Esophagus squamous epithelium (tissue), 5 donors: Measurements from ENCODE around the gene KRTAP5-5. TPM values are rescaled to one million over a fixed set of nuclear protein-coding genes. Genes with fewer than 3 reads are reported as not detected.
"Not testable (repeated sequence)": the region's sequence is repeated elsewhere in the genome, so short reads cannot be mapped to it uniquely, and the experiment has no call there.

Source experiments
- DNase-seq: peaks from one replicate; lab custom pipeline; 2025; lab: John Stamatoyannopoulos, UW
- H3K27ac ChIP-seq, 4 donors: fragments of 200-600 bp; sonication (generic); one replicate each; pipeline ENCODE4 v1.5.1; 2016 to 2019; ENCODE audit warnings: mild to moderate bottlenecking in 1 of 4
- H3K27me3 ChIP-seq, 4 donors: fragments of 200-600 bp; sonication (generic); 1 replicate in 3 of 4; 2 replicates in 1 of 4; pipeline versions ENCODE4 v1.5.1 to v1.6.0; 2017 to 2021; ENCODE audit warnings: antibody characterized with exemption in 1 of 4
- H3K36me3 ChIP-seq, 3 donors: fragments of 200-600 bp; sonication (generic); one replicate each; pipeline ENCODE4 v1.5.1; 2016 to 2019
- H3K4me1 ChIP-seq, 3 donors: fragments of 200-600 bp; sonication (generic); one replicate each; pipeline ENCODE4 v1.5.1; 2017 to 2019
- H3K4me3 ChIP-seq, 4 donors: fragments of 200-600 bp; sonication (generic); 1 replicate in 3 of 4; 2 replicates in 1 of 4; pipeline ENCODE4 v1.5.1; 2016 to 2019; ENCODE audit warnings: mild to moderate bottlenecking in 2 of 4, moderate library complexity in 1 of 4
- H3K9me3 ChIP-seq, 3 donors: fragments of 200-600 bp; sonication (generic); one replicate each; pipeline ENCODE4 v1.5.1; 2016 to 2019
- POLR2A ChIP-seq, 4 donors: fragments of 450-650 bp; IDR thresholded peaks; one replicate each; pipeline ENCODE4 v1.6.1; 2017; ENCODE audit warnings: antibody characterized with exemption in 4 of 4, mild to moderate bottlenecking in 4 of 4, moderate library complexity in 3 of 4
- WGBS, 2 donors: methylation state at CpG; one replicate each; pipeline ENCODE4 v1.1.5; 2018; 5-methylcytosine and 5-hydroxymethylcytosine counted together
- intact Hi-C: fragments of 100-400 bp; cut with DNase I; formaldehyde crosslinking; loops from one replicate; pipeline ENCODE4 v1.15.0; 2022
- total RNA-seq, 4 donors: library from RNA; depleted of rRNA; stranded (reverse); fragments of >200 nt; gene quantifications; one replicate each; pipeline ENCODE4 v1.1.0, GENCODE V29; 2016
- TF ChIP-seq, protein P1 (sequence below), 6 experiments: fragments of 450-650 bp in 4 of 6; fragments of 200-600 bp in 2 of 6; sonication (generic) in 2 of 6; IDR thresholded peaks; one replicate each; pipeline ENCODE4 v1.5.1; 2016 to 2019; ENCODE audit warnings: antibody characterized with exemption in 6 of 6, mild to moderate bottlenecking in 4 of 6, moderate library complexity in 4 of 6
- donor health status: DM: yes; HTN: yes; CAD: no.

Gene KRTAP5-5
- total RNA-seq, 4 donors from 2014 or later: not detected

DNA sequence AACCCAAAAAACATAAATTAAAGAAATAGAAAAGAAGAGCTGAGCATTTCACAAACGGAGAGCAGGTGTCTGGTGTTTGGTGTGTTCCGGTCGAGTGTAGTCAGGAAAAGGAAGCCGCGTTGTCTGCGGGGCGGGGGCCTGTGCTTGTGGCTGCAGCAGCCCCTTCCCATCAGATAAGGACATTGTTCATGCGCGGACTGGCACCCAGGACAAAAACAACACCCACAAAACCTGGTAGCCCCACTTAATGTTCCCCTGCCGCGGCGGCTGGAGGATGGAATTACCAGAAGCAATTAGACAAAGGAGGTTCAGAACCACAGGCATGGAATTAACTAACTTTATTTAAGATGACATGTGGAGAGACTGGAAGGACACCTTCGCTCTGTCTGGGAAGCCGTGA, 29.9 kb downstream of the KRTAP5-5 start:
- Histone ChIP-seq H3K27me3 (peaks cover 0 to 49% (median 0%) of the 10 kb centered on the region in 4 donors), H3K36me3 (no peaks in the 10 kb centered on the region), H3K4me1 (peaks cover 0 to 10% (median 0%) of the 10 kb centered on the region in 3 donors), H3K9me3 (no peaks in the 10 kb centered on the region), H3K27ac (no peak overlapping the region), H3K4me3 (no peak overlapping the region)
- no peak for TF ChIP-seq POLR2A (IDR thresholded peaks at IDR 0.05)
- TF ChIP-seq, protein P1, sequence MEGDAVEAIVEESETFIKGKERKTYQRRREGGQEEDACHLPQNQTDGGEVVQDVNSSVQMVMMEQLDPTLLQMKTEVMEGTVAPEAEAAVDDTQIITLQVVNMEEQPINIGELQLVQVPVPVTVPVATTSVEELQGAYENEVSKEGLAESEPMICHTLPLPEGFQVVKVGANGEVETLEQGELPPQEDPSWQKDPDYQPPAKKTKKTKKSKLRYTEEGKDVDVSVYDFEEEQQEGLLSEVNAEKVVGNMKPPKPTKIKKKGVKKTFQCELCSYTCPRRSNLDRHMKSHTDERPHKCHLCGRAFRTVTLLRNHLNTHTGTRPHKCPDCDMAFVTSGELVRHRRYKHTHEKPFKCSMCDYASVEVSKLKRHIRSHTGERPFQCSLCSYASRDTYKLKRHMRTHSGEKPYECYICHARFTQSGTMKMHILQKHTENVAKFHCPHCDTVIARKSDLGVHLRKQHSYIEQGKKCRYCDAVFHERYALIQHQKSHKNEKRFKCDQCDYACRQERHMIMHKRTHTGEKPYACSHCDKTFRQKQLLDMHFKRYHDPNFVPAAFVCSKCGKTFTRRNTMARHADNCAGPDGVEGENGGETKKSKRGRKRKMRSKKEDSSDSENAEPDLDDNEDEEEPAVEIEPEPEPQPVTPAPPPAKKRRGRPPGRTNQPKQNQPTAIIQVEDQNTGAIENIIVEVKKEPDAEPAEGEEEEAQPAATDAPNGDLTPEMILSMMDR (IDR thresholded peaks at IDR 0.05): no peak
- intact Hi-C loops: loop anchor here (5.0 kb wide), 1 partner anchor 33 kb away; no protein-coding TSS in a partner anchor
- no peak for DNase-seq
- 65% methylated on average over 12 to 14 of the region's 14 CpGs for WGBS, 2 donors

DNA sequence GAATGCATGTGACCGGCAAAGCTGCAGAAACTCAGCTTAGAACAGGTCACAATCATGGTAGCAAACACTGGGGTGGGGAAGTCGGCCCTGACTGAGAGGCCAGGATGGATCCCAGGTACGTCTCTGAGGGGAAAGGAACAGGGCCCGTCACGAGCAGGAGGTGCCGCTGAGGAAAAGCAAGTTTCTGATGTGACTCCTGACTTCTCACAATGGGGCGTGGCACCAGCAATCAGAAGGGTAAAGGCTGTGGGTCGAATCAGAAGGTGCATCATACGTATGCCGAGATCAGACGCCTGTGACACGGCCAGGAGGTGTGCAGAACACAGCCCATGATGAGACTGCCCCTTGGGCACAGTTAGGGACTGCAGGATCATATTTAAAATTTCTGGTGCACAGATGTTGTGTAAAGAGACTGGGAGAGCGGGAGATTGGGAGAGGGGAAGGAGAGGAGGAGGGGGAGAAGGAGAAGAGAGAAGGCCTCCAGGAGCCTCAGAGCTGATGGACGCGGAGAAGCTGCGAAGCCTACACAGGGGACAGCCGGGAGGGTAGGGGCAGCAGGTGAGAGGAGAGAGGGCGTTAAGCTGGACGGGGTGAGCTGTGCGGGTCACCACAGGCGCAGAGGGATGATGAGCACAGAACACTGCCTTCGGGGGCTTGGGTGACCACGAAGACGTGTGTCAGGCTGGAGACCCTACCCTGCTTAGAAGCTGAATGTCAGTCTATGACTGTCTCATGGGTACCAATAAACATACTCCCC, 30.7 kb downstream of the KRTAP5-5 start:
- intact Hi-C loops: no loop called here
- no peaks in the 10 kb centered on the region for H3K9me3 ChIP-seq
- 79 to 80% methylated on average over 22 to 24 of the region's 24 CpGs for WGBS, 2 donors
- no peak for DNase-seq
- H3K36me3 ChIP-seq: no peaks in the 10 kb centered on the region
- H3K4me1 ChIP-seq: peaks cover 0 to 6% (median 0%) of the 10 kb centered on the region in 3 donors
- peaks cover 0 to 41% (median 0%) of the 10 kb centered on the region in 4 donors for H3K27me3 ChIP-seq
- H3K4me3 ChIP-seq: no peak overlapping the region
- TF ChIP-seq, protein P1 (IDR thresholded peaks at IDR 0.05): no peak
- no peak for TF ChIP-seq POLR2A (IDR thresholded peaks at IDR 0.05)
- H3K27ac ChIP-seq: no peak overlapping the region

DNA sequence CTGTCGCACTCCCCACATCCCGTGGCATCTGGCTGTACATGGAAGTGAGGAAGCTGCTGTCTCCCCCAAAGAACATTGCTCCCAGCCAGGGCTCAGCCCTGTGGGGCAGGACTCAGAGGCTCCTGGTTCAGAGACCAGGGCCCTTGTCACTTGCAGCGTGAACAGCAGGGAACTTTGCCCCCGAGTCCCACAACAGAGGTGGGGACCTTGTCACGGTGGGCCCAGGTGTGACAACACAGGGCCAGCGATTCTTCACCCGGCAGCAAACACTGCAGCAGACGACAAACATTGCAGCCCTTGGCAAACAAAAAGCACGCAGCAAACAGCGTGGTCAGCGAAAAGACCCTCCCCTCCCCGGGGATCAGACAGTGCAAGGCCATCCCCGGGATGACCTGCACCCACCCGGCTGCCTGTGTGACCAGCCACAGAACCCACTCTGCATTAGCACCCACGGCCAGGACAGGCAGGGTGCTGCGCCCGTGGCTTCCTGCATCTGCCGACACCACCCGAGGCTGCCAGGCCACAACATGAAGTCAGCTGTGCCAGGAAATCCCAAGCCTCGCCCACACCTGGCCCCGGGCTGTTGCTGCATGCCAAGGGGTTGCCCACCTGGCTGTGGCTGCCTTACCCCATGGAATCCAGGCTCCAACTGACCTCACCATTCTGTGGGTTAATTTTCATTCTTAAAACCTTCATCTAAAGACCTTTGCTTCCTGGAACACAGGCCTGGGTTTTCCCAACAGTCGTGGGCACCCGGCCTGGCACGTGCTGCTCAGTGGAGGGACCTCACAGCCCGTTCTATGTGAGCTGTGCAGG, 32.1 kb downstream of the KRTAP5-5 start:
- DNase-seq, H3K9me3 ChIP-seq, H3K4me3 ChIP-seq, H3K4me1 ChIP-seq, intact Hi-C loops, H3K27ac ChIP-seq, H3K36me3 ChIP-seq: not testable (repeated sequence)
- H3K27me3 ChIP-seq: peaks cover 0 to 27% (median 0%) of the 10 kb centered on the region in 4 donors
- 17% methylated on average over 1 of the region's 25 CpGs; no CpG with 5 or more reads in 1 of the 2 donors for WGBS, 2 donors

DNA sequence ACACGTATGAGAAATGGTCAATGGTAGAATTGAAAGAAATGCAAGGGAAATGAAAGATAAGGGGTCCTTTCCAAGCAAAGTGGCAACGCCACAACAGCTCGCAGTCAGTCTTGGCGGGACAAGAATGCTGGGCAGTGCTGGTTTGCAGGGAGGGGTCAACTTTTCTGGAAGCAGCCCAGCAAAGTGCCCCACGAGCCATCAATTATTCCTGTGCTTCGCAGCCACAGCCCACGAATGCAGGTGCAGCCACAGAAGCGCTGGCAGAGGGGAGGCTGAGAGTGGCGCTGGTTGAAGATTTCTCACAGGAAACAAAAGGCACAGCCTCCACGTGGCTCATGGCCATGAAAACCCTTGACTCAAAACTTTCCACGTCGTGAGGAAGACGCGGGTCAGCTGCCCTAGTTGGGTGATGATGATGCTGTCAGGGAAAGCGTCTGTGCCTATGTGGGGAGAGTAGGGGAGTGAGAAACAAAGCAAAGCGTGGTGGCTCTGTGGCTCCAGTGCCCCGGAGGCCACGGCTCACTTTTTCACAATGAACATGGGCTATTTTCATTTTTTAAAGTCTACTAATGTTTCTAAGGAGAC, 33.2 kb downstream of the KRTAP5-5 start:
- intact Hi-C loops: not testable (repeated sequence)
- peaks cover 0 to 35% (median 0%) of the 10 kb centered on the region in 4 donors for H3K27me3 ChIP-seq

DNA sequence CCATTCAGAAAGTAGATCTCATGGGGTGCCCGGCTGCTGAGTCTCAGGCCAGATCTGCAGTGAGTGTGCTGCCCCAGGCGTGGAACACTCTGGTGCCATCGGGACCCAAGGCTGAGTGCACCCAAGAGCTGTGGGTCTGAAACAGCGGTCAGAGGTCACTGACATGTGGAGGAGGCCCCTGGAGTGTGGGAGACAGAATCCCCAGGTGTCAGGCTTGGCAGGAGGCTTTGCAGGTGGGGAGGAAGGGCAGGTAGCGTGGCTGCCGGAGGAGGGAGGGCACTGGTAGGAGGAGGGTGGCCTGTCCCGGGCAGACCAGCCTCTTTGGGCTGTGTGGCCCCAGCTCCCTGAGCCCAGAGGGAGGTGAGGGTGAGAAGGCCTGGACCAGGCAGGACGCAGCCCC, 35.7 kb downstream of the KRTAP5-5 start:
- no peak for DNase-seq
- 40% methylated on average over 1 of the region's 8 CpGs; no CpG with 5 or more reads in 1 of the 2 donors for WGBS, 2 donors
- intact Hi-C loops: no loop called here
- no peak overlapping the region for H3K27ac ChIP-seq
- TF ChIP-seq POLR2A (IDR thresholded peaks at IDR 0.05): no peak
- TF ChIP-seq, protein P1 (IDR thresholded peaks at IDR 0.05): no peak
- no peaks in the 10 kb centered on the region for H3K36me3 ChIP-seq
- no peak overlapping the region for H3K4me3 ChIP-seq
- peaks cover 0 to 45% (median 0%) of the 10 kb centered on the region in 4 donors for H3K27me3 ChIP-seq
- no peaks in the 10 kb centered on the region for H3K4me1 ChIP-seq
- H3K9me3 ChIP-seq: no peaks in the 10 kb centered on the region

More for the DNA sequence above, 33.2 kb downstream of the KRTAP5-5 start:
- not testable (repeated sequence) for H3K4me1 ChIP-seq, H3K4me3 ChIP-seq, H3K27ac ChIP-seq, H3K36me3 ChIP-seq, DNase-seq, H3K9me3 ChIP-seq
- WGBS, 2 donors: 65 to 68% methylated on average over 14 of the region's 18 CpGs
